Lower leg skin (tissue), 4 donors: Measurements from ENCODE around the gene SCN3A. TPM values are rescaled to one million over a fixed set of nuclear protein-coding genes. Genes with fewer than 3 reads are reported as not detected.

Experiments used
- DNase-seq, 2 donors: peaks; one replicate each; pipeline ENCODE4 v3.0.0-alpha.2; 2019; ENCODE audit warnings: low spot score in 2 of 2
- H3K4me3 ChIP-seq: fragments of 200-600 bp; sonication (generic); 2 replicates; pipeline ENCODE4 v1.5.1; 2017; ENCODE audit warnings: mild to moderate bottlenecking, low read depth; ENCODE audit not compliant: poor library complexity, severe bottlenecking
- POLR2A ChIP-seq, 2 donors: fragments of 450-650 bp; IDR thresholded peaks; one replicate each; pipeline ENCODE4 v1.6.1; 2016 to 2017; ENCODE audit warnings: antibody characterized with exemption in 2 of 2, mild to moderate bottlenecking in 1 of 2, moderate library complexity in 1 of 2
- WGBS, 2 donors: methylation state at CpG; one replicate each; pipeline ENCODE4 v1.1.5; 2018; 5-methylcytosine and 5-hydroxymethylcytosine counted together
- intact Hi-C: fragments of 100-400 bp; cut with DNase I; formaldehyde crosslinking; loops from one replicate; pipeline ENCODE4 v1.15.0; 2023; ENCODE audit warnings: low total_unique reads
- total RNA-seq, 4 donors: library from RNA; depleted of rRNA; stranded (reverse); fragments of >200 nt; gene quantifications; one replicate each; pipeline ENCODE4 v1.1.0, GENCODE V29; 2016
- TF ChIP-seq, protein P1 (sequence below), 3 donors: fragments of 450-650 bp; IDR thresholded peaks; one replicate each; pipeline ENCODE4 v1.5.1; 2016; ENCODE audit warnings: antibody characterized with exemption in 3 of 3, mild to moderate bottlenecking in 3 of 3, moderate library complexity in 2 of 3

SCN3A gene
- total RNA-seq, 4 donors from 2014 or later = 0.11 to 0.78 (median 0.26) TPM

- no peak overlapping the region for H3K4me3 ChIP-seq
- DNase-seq = no peak
- intact Hi-C loops = no loop called here
- WGBS, 2 donors = 50 to 54% methylated on average over 1 of the region's 1 CpG
- TF ChIP-seq POLR2A (IDR thresholded peaks at IDR 0.05) = no peak
- TF ChIP-seq, protein P1, sequence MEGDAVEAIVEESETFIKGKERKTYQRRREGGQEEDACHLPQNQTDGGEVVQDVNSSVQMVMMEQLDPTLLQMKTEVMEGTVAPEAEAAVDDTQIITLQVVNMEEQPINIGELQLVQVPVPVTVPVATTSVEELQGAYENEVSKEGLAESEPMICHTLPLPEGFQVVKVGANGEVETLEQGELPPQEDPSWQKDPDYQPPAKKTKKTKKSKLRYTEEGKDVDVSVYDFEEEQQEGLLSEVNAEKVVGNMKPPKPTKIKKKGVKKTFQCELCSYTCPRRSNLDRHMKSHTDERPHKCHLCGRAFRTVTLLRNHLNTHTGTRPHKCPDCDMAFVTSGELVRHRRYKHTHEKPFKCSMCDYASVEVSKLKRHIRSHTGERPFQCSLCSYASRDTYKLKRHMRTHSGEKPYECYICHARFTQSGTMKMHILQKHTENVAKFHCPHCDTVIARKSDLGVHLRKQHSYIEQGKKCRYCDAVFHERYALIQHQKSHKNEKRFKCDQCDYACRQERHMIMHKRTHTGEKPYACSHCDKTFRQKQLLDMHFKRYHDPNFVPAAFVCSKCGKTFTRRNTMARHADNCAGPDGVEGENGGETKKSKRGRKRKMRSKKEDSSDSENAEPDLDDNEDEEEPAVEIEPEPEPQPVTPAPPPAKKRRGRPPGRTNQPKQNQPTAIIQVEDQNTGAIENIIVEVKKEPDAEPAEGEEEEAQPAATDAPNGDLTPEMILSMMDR (IDR thresholded peaks at IDR 0.05) = no peak
Measured at GRCh38 chr2:165224941-165225340, 21.1 kb upstream of the SCN3A start.

DNA sequence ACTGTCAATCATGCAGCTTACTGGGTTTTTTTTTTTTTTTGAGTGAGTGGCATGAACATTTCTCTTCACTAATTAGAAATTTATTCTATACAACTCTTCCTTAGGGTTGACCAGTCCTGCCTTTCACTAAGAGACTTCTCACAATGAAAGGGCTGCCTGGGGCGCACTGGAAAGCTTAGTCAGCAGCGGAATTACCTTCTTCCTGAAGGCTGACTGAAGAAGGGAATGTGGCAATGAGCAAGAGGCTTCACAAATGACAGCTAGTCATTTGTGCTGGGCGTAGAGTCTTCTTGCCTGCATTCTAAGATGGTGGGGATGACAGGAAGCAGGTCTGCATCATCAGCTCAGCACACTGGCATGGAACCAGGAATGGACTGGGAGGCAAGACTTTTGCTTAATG is 15.6 kb upstream of the SCN3A start:
- 61 to 65% methylated on average over 3 of the region's 3 CpGs for WGBS, 2 donors
- intact Hi-C loops = no loop called here
- TF ChIP-seq POLR2A (IDR thresholded peaks at IDR 0.05) = no peak
- TF ChIP-seq, protein P1 (IDR thresholded peaks at IDR 0.05) = no peak

DNA sequence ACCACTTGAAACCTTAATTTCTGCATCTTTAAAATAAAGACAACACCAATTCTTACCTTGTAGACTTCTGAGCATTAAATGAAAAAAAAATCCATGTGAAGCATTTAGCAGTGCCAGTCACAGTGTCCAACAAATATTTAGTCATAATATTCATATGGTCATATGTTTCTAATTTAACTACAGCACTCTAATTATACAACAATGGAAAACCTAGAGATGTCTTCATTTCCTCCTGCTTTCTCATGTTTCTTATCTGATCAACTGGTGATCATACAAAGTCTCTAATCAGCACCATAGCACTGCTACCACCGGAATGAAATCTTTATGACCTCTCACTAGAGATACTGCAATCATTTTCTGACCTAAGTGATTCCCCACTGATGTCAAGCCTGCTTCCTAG is 10.2 kb upstream of the SCN3A start:
- no peak for DNase-seq
- H3K4me3 ChIP-seq = no peak overlapping the region
- WGBS, 2 donors = 50 to 53% methylated on average over 1 of the region's 1 CpG
- TF ChIP-seq, protein P1 (IDR thresholded peaks at IDR 0.05) = no peak
- TF ChIP-seq POLR2A (IDR thresholded peaks at IDR 0.05) = no peak
- intact Hi-C loops = no loop called here

More for the DNA sequence above, 15.6 kb upstream of the SCN3A start:
- DNase-seq = no peak
- H3K4me3 ChIP-seq = no peak overlapping the region

DNA sequence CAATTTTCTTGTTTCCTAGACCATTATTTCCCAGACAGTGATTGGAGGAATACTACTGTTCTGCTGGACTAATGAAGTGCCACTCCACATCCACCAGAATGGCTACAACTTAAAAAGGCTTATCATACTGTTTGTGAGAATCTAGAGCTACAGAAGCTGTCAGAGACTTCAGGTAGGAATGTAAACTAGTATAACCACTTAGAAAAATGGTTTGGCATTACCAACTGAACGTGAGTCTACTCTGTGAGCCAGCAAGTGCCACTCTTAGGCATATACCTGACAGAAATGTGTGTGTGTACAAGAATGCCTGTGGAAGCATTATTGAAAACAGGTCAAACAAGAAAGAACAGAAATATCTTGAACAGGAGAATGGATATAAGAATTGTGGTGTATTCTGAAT is 4.2 kb upstream of the SCN3A start:
- no peak for TF ChIP-seq POLR2A (IDR thresholded peaks at IDR 0.05)
- TF ChIP-seq, protein P1 (IDR thresholded peaks at IDR 0.05) = no peak
- no peak for DNase-seq
- intact Hi-C loops = loop anchor here (10.0 kb wide), 1 partner anchor 193 kb away; no protein-coding TSS in a partner anchor
- 39 to 46% methylated on average over 1 of the region's 1 CpG for WGBS, 2 donors
- no peak overlapping the region for H3K4me3 ChIP-seq

DNA sequence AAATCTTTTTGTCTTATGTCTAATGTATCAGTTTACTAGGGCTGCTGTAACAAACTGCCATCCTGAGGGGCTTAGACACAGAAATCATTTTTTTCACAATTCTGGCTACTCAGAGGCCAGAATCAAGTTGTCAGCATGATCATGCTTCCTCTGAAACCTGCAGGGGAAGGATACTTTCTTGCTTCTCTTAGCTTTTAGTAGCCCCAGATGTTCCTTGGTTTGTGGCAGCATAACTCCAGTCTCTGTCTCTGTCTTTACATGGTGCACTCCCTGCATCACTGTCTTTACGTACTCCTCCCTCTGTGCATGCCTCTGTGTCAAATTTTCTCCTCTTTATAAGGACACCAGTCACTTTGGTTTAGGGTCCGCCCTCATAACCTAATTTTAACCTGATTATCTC is 2.0 kb upstream of the SCN3A start:
- WGBS, 2 donors = 91 to 92% methylated on average over 2 of the region's 2 CpGs
- no peak overlapping the region for H3K4me3 ChIP-seq
- DNase-seq = no peak
- intact Hi-C loops = loop anchor here (10.0 kb wide), 1 partner anchor 191 kb away; no protein-coding TSS in a partner anchor
- TF ChIP-seq, protein P1 (IDR thresholded peaks at IDR 0.05) = no peak
- no peak for TF ChIP-seq POLR2A (IDR thresholded peaks at IDR 0.05)

DNA sequence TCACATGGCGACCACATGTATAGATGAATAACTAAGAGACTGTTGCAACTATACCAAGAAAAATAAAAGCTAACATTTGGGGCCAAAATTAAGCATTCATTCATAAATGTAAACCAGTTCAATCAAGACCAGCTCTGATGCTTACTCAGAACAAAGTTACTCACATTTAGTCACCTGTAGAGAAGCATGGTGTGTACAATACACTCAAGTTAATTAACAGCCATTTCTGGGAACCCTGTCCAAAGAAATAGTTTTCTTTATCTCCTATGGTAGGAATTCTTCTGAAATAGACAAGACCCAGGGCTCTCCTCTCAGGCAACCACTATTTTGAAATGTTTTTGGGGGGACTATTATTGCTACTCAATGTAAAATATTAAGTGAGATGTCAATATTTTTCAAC is 1.6 kb downstream of the SCN3A start:
- H3K4me3 ChIP-seq = no peak overlapping the region
- intact Hi-C loops = loop anchor here (10.0 kb wide), 1 partner anchor 187 kb away; no protein-coding TSS in a partner anchor
- DNase-seq = no peak
- TF ChIP-seq, protein P1 (IDR thresholded peaks at IDR 0.05) = no peak
- no peak for TF ChIP-seq POLR2A (IDR thresholded peaks at IDR 0.05)
- WGBS, 2 donors = 73 to 77% methylated on average over 1 of the region's 1 CpG
